ENCODE measurements around the gene NASP. TPM values are rescaled to one million over a fixed set of nuclear protein-coding genes. Genes with fewer than 3 reads are reported as not detected.

Gene NASP
- total and polyA plus RNA-seq, 12 donors, result 26.6 to 127 (median 31.1) TPM

DNA sequence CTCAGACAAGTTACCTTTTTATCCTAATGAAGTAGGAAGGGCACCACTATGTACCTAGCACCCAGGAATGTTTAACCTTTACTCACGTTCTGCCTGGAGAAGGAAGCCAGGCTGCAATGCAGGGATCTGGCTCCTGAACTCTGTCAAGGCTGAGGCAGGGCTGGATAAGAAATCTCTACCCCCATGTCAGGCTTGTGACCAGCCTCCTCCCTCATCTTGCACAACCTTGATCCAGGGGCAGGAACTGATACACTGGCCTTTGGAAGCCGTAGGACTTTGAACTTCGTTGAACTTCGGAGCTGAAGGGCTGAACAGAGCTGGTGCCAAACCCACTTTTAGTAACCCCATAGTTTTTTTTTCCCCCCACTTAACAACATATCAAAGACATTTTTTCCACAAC, 41.2 kb upstream of the NASP start:
- WGBS, 2 donors, result 68 to 78% methylated on average over 4 of the region's 4 CpGs
- Histone ChIP-seq H3K27ac (peak overlapping the region in 1 of 10 donors; percentile 78), H3K27me3 (no peaks in the 10 kb centered on the region), H3K9me3 (no peaks in the 10 kb centered on the region), H3K4me3 (no peak overlapping the region), H3K4me1 (peaks cover 0 to 44% (median 6%) of the 10 kb centered on the region in 9 donors), H3K36me3 (no peaks in the 10 kb centered on the region)
- intact Hi-C loops (cut with DNase I), result no loop called here
- ATAC-seq (peak in 1 of 8 donors; percentile 57), DNase-seq (no peak)
- TF ChIP-seq, protein P1, sequence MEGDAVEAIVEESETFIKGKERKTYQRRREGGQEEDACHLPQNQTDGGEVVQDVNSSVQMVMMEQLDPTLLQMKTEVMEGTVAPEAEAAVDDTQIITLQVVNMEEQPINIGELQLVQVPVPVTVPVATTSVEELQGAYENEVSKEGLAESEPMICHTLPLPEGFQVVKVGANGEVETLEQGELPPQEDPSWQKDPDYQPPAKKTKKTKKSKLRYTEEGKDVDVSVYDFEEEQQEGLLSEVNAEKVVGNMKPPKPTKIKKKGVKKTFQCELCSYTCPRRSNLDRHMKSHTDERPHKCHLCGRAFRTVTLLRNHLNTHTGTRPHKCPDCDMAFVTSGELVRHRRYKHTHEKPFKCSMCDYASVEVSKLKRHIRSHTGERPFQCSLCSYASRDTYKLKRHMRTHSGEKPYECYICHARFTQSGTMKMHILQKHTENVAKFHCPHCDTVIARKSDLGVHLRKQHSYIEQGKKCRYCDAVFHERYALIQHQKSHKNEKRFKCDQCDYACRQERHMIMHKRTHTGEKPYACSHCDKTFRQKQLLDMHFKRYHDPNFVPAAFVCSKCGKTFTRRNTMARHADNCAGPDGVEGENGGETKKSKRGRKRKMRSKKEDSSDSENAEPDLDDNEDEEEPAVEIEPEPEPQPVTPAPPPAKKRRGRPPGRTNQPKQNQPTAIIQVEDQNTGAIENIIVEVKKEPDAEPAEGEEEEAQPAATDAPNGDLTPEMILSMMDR (IDR thresholded peaks at IDR 0.05), result no peak

DNA sequence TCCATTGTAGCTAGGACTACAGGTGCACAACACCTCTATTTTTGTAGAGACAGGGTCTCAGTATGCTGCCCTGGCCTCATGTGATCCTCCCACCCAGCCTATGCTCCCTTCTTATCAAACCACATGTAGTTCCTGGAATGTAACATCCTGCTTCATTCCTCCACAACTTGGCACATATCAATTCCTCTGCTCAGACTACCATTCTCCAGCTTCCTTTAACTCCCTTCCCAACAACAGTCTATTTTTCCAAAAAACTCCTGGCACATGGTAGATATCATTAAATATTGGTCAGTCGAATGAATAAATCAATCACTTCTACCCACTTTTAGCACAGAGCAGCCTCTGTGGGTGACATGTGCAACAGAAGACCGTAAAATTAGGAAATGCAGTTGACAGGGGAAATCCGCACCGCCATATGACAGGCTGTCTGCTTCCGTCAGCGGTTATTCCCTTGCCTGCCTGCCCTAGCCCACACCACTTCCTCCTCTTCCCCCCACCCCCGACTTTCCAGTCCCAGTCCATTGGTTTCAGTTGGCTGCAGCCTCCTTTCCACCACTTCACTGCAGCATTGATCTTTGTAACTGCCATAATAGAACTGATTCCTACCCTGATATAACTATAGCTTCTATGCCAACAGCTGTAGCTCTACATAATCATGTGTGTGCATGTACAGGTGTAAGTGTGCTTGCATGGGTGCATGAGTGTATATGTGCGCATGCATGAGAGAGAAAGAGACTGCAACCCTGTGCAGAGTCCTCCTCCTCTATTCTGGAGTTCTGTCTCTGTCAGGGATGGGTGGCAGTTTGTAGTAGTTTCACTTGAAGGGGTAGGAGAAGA, 40.0 kb upstream of the NASP start:
- H3K9me3 ChIP-seq, result no peaks in the 10 kb centered on the region
- no peaks in the 10 kb centered on the region for H3K27me3 ChIP-seq
- TF ChIP-seq, protein P1 (IDR thresholded peaks at IDR 0.05), result no peak
- intact Hi-C loops (cut with DNase I), result no loop called here
- H3K36me3 ChIP-seq, result no peaks in the 10 kb centered on the region
- peak overlapping the region in 1 of 10 donors; percentile 14 for H3K4me3 ChIP-seq
- DNase-seq (peak; percentile 35 to 70), ATAC-seq (peak; percentile 69 to 93 (median 87))
- H3K27ac ChIP-seq, result peak overlapping the region in 6 of 10 donors; percentile 10 to 78 (median 46)
- peaks cover 0 to 44% (median 6%) of the 10 kb centered on the region in 9 donors for H3K4me1 ChIP-seq
- WGBS, 2 donors, result 33 to 45% methylated on average over 8 of the region's 8 CpGs

DNA sequence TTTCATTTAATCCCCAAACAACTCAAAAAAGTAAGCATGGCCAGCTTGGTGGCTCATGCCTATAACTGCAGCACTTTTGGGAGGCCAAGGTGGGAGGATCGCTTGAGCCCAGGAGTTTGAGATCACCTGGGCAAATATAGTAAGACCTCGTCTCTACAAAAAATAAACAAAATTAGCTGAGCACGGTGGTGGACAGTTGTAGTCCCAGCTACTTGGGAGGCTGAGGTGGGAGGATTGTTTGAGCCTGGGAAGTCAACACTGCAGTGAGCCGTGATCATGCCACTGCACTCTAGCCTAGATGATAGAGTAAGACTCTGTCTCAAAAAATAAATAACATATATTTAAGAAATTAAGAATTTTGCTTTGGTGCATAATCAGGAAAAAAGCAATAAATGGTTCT, 39.3 kb upstream of the NASP start:
- WGBS, 2 donors, result 88 to 92% methylated on average over 4 of the region's 4 CpGs
- ATAC-seq (no peak), DNase-seq (no peak)
- TF ChIP-seq, protein P1 (IDR thresholded peaks at IDR 0.05), result no peak
- H3K4me3 ChIP-seq, result no peak overlapping the region
- H3K27me3 ChIP-seq, result no peaks in the 10 kb centered on the region
- H3K36me3 ChIP-seq, result no peaks in the 10 kb centered on the region
- H3K27ac ChIP-seq, result peak overlapping the region in 1 of 10 donors; percentile 35
- H3K4me1 ChIP-seq, result peaks cover 0 to 44% (median 6%) of the 10 kb centered on the region in 9 donors
- intact Hi-C loops (cut with DNase I), result no loop called here
- H3K9me3 ChIP-seq, result no peaks in the 10 kb centered on the region

DNA sequence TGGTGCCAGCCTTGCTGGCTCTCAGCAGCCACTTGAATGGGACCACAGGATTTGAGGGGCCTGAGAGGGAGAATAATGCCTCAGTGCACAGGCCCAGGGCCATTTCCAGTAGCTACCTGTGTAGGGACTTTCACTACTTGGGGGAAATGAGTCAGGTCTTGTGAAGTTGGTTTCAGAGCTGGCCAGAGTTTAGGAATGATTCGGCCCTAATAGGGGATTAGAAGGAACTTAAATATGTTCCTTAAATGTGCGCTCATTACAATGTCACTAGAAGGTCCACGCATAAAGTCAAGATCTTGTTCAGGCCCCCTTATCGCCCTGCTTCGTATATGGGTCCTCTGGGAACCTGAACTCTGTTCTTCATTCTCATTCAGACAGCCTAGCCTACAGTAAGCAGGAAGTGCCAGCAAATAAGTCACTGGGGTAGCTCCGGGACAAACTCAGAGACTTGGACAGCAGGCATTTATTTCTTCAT, 38.8 kb upstream of the NASP start:
- DNase-seq (no peak), ATAC-seq (no peak)
- TF ChIP-seq, protein P1 (IDR thresholded peaks at IDR 0.05), result no peak
- peaks cover 0 to 46% (median 7%) of the 10 kb centered on the region in 9 donors for H3K4me1 ChIP-seq
- intact Hi-C loops (cut with DNase I), result no loop called here
- no peaks in the 10 kb centered on the region for H3K27me3 ChIP-seq
- H3K9me3 ChIP-seq, result no peaks in the 10 kb centered on the region
- H3K4me3 ChIP-seq, result no peak overlapping the region
- no peaks in the 10 kb centered on the region for H3K36me3 ChIP-seq
- 62 to 79% methylated on average over 6 of the region's 6 CpGs for WGBS, 2 donors
- peak overlapping the region in 1 of 10 donors; percentile 35 for H3K27ac ChIP-seq
